GM21576 (cell line): ENCODE measurements around the gene PRMT7.

Experiments
- ATAC-seq: cut with Tn5 transposase; IDR thresholded peaks from one replicate; pipeline ENCODE4 v1.9.1; 2021; ENCODE audit warnings: mild to moderate bottlenecking, moderate library complexity; ENCODE audit not compliant: unreplicated experiment

The PRMT7 gene

DNA sequence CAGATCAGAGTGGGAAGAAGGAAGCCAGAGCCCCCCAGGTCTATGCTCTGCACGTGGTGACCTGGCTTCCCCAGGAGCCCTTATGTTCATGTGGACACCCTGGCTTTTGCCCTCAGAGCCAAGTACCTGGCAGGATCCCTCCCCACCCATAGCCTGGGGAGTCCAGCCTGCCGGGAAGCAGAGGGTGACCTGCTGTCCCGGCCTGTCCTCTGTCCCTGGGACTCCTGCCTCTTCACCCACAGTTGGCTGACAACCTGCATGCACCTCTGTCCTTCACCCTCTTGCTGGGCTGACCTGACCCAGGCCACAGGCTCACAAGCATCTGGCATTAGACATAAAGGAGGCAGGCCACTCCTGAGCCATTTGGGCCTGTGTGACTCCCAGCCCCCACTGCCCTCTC is 77.3 kb downstream of the PRMT7 start:
- no peak for ATAC-seq

- no peak for ATAC-seq
Measured at GRCh38 chr16:68389006-68389405, 78.2 kb downstream of the PRMT7 start.

- ATAC-seq = no peak
Measured at GRCh38 chr16:68389750-68390371, 79.0 kb downstream of the PRMT7 start.

DNA sequence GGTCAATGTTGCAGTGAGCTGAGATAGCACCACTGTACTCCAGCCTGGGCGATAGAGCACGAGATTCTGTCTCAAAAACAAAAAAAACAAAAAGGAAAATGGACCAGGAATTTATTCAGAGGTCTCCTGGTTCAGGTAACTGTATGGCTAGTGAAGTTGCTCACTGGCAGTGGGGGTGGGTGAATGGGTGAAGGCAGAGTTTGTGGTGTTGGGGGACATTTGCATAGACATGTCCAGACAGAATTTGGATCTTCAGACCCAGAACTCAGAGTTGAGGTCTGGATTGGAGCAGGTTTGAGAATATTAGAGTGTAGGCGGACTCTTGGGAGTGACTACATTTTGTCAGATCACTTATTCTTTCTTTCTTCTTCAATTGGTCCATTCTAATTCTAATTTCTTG is 82.5 kb downstream of the PRMT7 start:
- ATAC-seq = no peak

DNA sequence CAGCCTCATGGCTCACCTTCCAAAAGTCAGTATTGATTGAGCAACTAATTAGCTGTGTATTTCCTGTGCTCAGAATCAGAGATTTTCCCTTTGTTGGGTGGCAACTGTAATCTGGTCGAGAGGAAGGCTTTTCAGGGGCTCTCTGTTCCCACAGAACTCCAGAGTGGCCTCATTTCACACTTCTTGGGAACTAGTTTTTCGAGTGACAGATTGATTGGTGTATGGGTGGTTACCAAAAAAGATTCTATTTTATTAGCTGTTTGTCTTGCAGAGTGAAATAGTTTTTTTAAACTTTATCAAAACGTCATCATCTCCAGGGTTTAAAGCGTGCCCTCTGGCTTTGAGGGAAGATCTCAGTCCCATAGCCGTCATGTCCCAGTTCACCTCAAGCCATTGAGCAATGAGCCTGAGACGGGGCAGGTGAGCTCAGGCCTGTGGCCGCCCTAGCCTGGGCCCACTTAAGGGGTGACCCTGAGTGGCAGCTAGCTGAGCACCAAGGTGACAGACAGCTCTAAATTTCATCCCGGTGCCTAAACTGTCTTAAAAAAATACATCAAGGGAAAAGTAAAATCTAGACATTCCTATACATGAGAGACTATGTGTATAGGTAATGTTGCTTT is 84.5 kb downstream of the PRMT7 start:
- ATAC-seq = no peak

DNA sequence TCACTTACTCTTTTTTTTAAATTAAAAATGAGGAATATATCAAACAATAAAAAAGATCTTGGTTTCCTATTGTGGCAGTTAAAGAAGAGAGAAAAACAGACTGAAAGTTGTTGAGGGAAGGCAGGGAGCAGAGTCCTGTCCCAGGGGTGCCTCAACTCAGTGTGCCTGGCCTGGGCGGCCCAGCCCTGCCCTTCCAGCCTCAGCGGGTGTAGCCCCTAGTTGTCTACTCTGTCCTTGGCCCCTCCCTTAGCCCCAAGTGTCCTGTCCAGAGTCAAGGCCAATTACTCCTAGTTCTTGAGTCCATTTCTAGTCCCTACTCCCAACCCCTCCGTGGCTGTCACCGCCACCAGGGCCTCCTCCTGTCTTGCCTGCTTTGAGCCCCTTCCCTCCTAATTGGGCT is 85.0 kb downstream of the PRMT7 start:
- no peak for ATAC-seq

DNA sequence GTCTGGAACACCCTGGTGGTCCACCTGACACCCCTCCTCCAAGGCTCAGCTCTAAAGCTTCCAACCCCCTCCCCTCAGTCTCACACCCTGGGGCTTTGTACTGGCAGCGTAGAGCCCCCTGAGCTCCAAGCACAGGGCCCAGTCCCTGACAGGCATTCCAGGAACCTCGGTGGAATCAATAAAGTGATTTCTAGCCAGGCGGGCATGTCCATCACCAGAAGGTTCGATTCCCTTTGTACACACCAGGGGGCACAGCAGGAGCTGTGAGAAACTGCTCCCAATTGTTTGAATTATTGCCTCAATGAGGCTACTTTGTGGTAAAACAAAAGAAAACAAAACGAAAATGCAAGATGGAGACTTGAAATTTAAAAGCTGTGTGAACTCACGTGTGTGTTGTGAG is 85.7 kb downstream of the PRMT7 start:
- no peak for ATAC-seq

DNA sequence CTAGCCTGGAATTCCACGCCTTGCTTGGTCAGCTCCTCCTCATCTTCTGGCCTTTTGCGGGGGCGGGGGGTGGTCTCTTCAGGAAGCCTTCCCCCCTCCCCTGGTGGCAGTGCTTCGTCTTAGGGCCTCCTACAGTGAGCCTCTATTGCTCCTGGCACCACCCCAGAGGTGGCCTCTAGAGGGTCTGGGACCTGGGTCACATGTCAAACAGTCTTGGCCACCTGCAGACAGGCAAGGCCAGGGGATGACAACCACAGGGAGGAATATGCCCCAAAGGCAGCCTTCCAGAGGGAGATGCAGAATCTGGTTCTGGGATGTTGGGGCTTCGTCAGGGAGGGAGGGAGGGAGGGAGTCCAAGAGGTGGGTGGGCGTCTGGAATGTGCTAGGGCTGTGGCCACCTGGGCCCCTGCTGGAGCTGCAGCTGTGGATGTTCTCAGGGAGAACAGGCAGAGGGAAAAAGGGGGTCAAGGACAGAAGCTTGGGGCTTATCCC is 86.9 kb downstream of the PRMT7 start:
- no peak for ATAC-seq

DNA sequence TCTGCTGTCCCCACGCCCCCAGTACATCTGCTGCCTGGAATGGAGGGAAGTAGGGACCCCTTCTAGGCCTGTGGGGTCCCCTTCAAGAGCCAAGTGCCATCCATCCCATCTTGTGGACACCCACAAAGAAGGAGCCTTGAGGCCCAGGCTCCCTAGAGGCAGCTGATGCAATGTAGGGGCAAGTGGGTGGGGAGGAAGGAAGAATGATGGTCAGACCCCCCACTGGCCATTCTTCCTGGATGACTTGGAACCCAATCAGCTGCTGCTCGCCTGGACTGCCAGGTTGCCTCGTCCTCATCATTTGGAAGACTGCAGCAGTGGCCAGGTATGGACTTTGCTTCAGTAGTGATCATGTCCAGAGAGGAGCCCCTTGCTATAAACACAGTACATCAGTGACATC is 88.6 kb downstream of the PRMT7 start:
- ATAC-seq = no peak

DNA sequence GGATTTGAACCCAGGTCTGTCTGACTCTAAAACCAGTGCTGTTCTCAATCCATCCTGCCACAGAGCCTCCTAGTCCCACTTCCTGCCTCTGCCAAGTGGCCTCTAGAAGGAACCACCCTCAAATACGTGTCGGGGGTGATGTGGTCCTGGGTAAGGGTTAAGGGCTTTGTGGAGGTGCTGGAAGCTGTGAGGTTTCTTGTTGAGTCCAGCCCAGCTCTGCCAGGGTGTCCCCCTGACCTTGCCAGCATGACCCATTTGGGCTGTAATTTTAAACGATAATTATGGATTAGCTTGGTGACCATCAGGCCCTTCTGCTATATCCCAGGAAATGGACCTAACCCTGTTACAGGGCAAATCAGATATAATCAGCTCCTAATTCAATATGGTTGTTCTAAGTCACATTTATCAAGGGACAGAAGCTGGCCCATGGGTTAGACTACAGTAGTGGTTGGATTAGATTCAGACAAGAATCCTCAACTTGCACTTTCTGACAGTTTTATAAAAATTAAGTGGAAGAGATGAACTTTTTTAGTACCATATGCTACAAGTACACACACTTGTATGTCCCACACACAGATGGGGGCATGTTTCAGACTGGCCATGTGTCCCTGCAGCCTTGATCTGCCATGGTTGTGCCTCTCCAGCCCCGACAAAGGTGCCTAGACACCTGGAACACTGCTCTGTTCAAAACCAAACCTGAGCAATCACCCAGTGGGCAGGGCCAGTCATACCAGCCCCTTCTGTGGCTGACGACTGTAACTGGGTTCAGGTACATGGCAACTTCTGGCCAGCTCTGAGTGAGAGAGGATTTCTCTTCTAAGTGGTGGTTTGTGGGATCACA is 89.5 kb downstream of the PRMT7 start:
- ATAC-seq = no peak

- ATAC-seq = no peak
Measured at GRCh38 chr16:68400924-68401460, 90.2 kb downstream of the PRMT7 start.

DNA sequence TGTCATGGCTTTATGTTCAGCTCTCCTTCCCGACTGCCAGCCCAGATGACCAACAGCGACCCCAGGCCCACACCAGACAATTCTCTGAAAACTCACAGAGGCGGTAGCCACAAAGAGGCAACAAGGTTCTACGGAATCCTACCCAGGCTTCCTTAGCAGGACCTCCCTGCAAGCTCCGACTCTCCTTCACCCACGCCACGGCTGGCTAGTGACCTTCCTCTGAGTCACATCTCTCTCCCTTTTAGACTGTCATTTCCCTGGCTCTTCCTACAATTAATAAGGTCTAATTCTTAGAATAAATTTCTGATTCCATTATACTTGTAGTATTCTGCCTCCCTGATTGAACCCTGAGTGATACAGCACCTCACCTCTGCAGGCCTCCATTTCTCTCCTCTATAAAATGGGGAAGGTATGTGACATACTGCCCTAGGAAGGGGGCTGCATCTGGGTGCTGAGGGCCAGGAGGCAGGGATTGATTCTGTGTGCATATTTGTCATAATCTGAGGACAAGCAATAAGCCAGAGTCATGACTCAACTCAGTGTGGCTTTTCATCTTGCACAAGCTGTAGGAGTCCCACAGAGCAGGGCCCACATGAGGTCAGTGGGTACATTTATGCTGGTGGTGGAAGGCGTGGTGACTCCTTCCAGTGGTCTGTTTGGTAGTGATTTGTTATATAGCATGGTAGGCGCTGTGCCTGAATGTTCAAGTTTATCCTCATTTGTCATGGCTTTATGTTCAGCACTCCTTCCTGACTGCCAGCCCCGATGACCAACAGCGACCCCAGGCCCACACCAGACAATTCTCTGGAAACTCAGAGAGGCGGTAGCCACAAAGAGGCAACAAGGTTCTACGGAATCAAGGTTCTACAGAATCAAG is 91.3 kb downstream of the PRMT7 start:
- ATAC-seq = no peak

DNA sequence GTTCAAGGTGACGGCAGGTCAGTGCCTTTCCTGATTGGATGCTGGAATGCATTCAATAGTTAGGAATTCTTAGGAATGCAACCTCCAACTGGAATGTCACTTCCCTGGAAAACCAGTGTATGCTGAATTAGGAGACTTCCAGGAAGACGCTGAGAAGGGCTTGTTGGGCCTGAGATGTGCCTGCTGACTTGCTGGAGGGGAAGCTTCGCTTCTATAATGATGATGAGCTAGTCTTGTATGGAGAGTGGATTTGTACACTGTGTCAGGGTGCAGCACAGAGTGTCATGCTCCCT is 91.9 kb downstream of the PRMT7 start:
- no peak for ATAC-seq

GRCh38 chr16:68403177-68403576 is 92.4 kb downstream of the PRMT7 start:
- no peak for ATAC-seq

GRCh38 chr16:68403704-68404103 is 92.9 kb downstream of the PRMT7 start:
- no peak for ATAC-seq

- no peak for ATAC-seq
Measured at GRCh38 chr16:68404736-68405345, 94.0 kb downstream of the PRMT7 start.

GRCh38 chr16:68406458-68407152 is 95.8 kb downstream of the PRMT7 start:
- ATAC-seq = no peak
